IPS DF 4.7 (cell line): Measurements from ENCODE around the gene TRPV5.
"Not testable (repeated sequence)": the region's sequence is repeated elsewhere in the genome, so short reads cannot be mapped to it uniquely, and the experiment has no call there.

ENCODE experiments used
- DNase-seq: peaks from one replicate; pipeline ENCODE4 v3.0.0-alpha.2; 2013; ENCODE audit warnings: low spot score; ENCODE audit errors: extremely low read depth

The TRPV5 gene

DNA sequence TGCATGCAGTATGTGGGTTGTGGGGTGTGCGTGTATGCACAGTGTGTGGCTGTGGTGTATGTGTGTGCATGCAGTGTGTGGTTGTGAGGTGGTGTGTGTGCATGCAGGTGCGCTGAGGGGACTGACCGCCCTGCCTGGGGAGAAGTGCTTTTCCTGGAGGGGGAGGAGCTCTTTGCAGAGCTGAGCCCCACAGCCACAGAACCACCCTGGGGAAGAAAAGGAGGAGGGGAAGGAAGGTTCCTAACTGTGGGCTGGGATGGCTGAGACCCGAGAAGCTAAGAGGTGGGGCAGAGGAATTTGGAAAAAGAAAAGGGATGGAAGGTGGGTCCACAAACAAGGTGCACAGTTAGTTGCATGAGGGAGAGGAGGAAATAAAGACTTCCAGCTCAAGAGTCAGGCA is at the start of gene TRPV5:
Gene TRPV5 (minus strand): TSS at position 123 of the 400 bp plus-strand sequence. CDS start 287 bp downstream, outside the sequence.
- DNase-seq = no peak

DNA sequence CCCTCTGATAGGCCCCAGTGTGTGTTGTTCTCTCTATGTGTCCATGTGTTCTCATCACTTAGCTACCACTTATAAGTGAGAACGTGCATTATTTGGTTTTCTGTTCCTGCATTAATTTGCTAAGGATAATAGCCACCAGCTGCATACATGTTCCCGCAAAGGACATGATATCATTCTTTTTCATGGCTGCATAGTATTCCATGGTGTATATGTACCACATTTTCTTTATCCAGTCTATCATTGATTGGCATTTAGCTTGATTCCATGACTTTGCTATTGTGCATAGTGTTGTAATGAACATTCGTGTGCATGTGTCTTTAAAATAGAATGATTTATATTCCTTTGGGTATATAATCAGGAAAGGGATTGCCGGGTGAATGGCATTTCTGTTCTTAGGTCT is 44.9 kb upstream of the TRPV5 start:
- DNase-seq = not testable (repeated sequence)

DNA sequence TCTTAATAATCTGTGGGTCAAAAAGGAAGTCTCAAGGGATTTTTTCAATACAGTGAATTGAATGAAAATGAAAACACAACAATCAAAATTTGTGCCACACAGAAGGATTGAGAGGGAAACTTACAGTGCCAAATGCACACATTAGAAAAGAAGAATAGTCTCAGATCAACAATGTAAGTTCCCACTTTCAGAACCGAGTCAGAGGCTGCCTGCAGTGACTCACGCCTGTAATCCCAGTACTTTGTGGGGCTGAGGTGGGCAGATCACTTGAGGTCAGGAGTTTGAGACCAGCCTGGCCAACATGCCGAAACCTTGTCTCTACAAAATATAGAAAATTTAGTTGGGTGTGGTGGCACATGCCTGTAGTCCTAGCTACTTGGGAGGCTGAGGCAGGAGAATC is 41.1 kb upstream of the TRPV5 start:
- no peak for DNase-seq

DNA sequence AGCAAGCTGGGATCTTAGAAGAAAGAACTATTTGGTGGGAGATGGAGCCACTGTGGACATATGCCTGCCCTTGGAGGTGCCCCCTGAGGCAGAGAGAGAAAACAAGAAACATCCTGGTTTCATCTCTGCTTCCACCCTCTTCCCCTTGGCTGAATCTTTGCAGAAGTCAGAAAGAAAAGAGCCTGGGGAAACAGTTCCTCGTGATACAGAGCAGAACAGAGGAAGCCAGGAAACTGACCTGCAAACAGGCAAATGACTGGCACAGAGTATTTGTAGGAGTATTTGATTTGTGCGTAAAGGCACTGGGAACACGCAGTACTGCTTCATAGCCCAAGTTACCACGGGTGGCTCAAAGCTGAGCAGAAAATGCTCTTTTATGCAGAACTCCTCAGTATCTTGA is 35.6 kb upstream of the TRPV5 start:
- no peak for DNase-seq

DNA sequence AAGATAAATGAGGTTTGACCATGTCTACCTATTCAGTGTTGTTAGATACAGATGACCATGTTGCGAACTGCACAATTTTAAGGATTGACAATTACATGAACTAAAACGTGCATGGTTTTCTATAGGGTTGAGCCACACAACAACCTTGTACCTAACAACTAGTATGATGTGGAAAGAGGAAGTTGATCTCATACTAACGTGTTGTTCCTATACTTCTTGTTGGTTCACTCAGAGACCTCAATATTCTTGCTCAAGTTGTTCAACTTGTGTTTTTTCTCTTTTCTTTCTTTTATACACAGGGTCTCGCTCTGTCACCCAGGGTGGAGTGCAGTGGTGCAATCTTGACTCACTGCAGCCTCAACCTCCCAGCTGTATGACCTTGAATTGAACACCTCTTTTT is 34.7 kb upstream of the TRPV5 start:
- DNase-seq = no peak

DNA sequence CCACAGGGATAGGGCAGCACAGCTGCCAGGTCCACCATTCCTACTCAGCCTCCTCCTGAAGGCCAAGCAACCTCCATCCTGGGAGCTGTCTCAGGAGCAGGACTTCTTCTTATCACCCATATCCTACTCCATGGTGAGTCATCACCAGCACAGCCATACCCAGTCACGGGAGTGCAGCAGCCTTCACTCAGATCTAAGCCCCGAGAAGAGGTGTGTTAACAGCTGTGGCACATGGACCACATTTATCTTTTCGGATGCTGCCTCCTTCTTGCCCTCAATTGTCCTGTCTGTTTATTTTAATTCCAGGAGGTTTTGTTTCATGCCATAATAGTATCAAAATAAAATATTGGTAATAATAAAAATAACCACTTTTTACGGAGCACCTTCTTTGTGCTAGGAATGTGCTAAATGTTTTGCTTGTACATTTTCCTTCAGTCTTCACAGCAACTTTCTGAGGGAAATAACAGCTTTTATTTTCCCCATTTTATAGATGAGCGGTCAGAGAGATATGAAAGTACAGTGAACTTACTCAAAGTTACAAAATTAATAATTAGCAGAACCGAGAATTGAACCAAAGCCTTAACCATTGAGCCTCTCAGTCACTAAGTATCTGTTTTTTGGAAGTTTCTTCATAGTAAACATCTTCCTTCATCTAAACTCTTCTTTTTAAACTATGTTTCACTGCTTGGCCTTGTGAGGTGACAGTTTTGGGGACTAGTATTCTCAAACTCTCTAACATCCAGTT is 31.1 kb upstream of the TRPV5 start:
- no peak for DNase-seq

DNA sequence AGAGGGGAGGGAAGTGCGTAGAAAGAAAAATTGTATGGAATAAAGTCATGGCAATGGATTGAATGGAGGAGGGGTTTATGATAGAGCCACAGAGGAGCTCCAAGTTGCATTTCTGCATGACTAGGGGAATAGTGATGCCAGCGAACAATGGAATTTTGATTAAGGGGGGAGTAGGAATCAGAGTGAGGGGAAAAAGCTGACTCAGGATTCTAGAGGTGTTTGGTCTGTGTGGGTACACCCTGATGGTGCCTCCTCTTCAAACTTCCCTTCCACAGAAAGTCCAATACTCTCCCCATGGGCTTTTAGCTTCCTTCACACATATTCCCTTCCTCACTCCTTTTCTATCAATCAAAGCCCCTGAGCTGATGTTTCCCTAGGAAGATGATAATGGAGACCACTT is 30.4 kb upstream of the TRPV5 start:
- no peak for DNase-seq

DNA sequence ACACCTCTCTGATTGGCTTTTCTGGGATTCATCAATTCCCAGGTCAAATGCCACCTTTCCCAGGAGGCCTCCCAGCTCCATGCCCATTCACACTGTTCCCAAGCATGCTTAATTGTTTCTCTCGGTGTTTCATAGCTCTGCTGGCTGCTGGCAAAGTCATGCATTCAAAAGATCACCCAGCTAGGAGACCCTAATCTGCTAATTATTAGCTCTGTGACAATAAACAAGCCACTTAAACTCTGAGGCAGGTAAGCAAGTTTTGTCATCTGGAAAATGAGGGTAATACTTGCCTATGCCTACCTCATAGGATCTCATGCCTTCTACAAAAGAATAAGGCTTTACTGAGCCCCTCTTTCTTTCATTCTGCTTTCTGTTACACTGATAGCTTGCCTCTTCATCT is 29.4 kb upstream of the TRPV5 start:
- no peak for DNase-seq

DNA sequence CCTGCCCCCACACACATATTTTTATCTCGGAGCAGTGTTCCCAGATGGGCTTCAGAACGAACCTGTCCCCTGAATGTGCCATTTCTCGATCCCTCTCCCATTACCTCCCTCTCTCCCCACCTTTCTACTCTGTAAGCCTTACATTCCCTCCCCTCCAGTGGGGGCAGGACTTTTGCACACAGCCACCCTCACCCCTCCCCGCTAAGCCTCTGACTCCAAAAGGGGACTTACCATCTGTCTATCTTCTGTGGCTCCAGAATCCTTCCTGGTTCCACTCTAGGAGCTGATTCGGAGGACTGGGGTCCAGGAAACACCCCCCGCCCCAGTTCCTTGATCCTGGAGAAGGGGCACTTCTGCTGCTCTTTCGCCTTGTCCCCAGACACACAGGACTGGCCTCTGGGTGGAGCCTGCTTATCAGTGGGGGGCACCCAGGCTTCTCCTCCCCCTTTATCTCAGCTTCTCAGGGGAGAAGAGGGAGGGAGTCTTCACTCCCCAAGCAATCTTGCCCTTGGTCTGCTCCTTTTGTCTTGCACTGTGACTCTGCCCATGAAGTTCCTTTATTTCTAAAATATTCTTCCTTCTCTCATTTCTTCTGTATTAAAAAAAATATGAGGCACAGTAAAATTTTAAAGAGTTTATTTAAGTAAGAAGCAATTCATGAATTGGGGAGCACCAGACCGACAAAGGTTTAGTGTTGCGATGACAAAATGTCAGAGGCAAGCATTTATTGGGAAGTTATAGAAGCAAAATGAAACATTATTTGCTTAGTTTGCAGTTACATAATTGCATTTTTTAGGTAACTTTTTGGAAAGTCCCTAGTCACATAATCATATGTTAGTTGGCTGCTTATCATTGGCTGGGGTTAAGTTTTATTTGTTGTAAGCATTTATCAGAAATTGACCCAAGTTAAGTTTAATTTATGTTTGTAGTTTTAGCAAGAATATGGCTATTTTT is 28.7 kb upstream of the TRPV5 start, which contains the start of gene KEL:
Gene KEL (minus strand): TSS at position 391 of the 954 bp plus-strand sequence. CDS start 157 bp downstream, at position 234.
- no peak for DNase-seq

DNA sequence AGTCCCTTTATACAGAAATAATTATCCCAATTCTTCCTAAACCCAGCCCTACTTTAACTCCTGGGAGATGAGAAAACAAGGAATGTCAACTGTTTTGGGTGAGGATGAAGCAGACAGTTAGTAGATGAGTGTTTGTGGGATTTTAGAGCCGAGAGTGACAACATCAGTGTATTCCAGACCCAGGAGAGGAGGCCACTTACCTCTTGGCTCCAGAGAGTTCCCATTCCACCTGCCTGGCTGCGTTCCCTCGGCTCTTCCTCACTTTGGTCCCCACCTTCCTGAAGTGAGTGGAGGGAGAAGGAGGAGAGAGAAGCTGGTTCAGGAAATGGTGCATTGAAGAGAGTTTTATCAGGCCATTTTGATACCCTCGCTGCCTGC is 28.0 kb upstream of the TRPV5 start:
- no peak for DNase-seq

DNA sequence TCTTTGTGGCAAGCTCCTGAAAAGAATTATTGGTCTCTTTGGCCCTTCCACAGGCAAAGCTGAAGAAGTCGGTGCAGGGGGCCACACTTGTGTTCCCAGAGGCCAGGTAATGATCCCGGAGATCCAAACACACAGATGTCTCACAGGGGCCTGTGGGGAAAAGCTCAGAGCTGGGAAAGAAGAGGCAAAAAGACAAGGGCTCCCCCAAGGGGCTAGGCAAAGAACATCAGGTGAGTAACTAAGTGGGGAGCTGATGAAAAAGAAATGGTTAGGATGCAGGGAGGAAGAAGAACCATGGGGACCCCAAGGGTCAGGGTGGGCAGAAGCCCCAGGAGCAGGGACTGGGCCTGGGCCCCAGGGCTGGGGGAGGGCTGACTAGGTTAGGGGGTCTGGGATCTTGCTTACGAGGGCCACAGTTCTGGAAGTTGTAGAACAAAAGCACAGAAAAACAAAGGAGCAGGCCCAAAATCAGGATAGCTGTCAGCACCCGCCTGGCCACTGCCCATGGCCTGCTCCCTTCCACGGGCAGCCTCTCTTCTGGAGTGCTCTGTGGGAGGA is 27.5 kb upstream of the TRPV5 start:
- no peak for DNase-seq

DNA sequence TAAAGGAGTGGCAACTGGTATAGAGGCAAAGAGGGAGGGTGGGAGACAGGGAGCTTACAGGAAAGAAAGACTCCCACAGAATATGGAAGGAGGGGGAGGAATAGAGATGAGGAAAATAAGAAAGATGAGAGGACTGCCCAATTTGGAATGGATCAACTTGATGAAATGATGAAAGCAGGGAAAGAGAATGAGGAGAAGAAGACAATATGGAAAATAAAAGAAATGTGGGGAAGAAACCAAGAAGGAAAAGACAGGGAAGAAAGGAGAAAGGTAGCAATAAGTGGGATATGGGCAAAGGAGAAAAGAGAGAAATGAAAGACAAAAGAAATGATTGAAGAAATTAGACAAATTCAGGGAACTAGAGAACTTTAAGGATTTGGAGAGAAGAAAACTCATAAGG is 25.7 kb upstream of the TRPV5 start:
- no peak for DNase-seq

DNA sequence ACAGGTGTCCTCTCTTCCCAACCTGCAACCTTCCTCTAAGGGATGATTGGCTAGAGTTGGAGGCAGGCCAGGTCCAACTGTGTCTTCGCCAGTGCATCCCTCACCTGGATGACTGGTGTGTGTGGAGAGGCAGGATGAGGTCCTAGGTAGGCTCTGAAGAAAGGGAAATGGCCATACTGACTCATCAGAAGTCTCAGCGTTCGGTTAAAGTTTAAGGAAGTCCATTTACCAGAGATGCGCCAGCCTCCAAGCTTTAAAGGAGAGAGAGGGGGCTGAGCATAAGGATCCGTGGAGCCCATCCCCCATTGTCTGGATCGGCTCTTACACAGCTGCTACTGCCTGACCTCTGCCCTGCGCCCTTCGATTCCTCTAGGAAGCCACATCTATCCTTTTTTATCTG is 24.2 kb upstream of the TRPV5 start:
- no peak for DNase-seq

DNA sequence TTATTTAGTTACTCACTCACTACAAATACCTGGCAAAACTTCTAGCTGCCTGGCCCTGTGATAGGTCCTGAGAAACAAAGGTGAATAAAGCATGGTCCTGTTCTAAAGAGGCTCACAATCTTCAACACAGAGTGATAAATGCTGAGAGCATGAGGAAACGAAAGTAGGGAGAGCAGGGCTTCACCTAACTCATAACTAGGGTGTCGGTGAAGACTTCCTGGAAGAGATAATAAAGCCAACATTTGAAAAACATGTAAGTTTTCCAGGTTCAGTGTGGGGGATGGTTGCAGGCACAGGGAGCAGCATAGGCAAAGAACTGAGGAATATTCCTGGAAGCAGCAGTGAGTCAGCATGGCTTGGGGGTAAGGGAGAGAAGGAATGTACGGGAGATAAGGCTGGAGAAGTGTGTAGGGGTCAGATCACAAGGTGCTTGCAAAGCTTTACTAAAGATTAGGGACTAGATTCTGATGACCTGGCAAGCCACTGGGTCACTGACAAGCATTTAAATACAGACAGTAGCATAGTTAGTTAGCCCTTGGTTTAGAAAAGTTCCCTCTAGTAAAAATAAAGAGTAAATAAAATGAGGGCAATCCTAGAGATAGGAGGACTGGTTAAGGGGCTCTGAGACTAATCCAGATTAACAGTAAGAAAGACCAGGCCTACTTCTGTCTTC is 23.5 kb upstream of the TRPV5 start:
- no peak for DNase-seq

DNA sequence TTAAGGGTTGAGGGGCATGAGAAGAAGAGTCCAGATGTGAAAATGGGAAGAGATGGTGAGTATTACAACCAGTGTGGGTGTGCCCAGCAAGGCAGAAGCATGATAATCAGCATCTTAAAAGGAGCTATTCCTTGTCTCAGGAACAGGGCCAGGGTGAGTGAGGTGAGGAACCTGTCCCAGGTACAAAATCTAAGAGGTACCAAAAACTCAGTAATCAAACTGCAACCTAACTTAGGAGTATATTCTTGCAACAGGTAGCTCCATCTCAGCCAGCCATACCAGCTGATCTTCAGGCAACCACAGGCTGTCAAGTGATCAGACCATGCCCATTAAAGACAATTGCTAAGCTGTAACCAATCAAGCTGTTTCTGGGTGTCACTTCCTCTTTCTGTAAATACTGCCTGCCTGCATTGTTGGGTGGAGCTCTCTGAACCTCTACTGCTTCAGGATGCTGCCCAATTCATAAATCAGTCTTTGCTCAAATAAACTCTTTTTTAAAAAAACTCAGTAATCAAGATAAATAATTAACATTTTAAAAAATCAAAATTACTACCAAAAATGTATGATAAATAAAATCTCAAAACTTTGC is 21.2 kb upstream of the TRPV5 start:
- DNase-seq = no peak

DNA sequence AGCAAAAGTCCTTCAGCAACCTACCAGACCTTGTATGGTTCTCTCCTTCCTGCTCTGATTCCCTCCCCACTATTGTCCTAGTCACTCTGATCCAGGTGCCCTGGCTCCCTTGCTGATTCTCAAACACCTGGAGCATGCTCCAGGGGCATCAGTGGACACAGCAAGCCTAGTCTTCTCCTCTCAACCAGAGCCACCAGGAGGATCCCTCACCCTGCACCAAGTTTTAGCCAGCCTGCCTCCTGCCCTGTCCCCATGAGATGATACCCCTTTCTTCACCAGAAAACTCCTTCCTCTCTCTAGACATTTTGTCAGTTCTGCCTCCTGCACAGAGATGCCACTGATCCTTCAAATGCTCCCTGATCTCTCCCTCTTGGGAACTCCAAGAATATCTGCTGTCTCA is 16.7 kb upstream of the TRPV5 start:
- no peak for DNase-seq

DNA sequence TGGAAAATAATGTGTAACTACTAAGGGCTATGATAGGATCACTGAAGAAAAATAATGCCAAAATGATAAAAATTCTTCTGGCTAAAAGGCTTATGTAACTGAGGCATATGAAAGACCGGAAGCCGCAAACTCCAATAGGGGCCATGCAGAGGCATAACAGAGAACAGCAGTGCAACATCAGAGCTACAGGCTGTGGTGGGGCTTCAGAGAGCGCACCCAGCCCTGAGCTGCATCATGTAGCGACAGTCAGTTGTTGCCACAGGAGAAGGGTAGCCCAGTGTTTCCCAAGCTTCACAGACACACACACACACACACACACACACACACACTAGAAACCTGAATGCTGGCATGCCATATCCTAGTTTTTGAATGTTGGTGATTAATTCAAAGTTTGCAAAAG is 15.1 kb upstream of the TRPV5 start:
- DNase-seq = no peak

DNA sequence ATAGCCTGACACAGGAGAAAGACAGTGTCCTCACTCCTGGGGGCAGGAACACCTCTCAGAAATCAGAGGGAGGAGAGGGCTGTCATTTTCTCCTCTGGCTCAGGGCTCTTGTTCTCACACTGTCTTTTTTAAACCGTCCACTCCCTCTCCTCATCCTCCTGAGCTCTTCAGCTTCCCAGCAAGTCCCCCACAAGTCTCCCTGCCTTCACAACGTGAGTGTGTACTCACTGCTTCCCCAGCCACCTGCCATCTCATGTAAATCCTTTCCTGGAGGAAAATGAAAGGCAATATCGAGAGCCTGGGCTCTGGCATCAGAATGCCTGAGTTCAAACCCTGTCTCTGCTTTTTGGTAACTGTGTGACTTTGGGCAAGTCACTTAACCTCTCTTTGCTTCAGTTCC is 11.5 kb upstream of the TRPV5 start:
- no peak for DNase-seq

DNA sequence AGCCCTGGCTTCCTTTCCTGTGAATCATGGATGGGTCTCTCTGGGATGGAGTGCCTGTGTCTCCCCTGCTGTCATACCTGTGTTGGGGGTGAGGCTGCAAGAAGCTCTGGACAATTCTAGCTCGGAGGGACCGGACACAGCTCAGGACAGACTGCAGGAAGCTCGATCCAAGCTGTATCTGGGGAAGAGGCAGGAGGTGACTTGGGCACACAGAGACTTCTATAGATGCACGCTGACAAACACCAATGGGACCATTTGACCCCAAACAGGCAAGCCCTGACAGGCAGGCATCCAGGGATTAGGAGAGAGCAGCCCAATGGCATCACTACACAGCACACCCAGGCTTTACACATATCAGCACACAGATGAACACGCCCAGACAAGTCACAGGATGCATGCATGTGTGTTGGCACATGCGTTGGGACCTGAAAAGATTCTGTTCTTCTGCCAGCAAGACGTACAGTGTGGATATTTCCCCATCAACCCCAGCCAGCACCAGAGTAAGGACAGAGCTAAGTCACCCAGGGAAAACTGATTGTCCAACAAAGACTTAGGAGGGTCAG is 10.2 kb upstream of the TRPV5 start:
- no peak for DNase-seq

DNA sequence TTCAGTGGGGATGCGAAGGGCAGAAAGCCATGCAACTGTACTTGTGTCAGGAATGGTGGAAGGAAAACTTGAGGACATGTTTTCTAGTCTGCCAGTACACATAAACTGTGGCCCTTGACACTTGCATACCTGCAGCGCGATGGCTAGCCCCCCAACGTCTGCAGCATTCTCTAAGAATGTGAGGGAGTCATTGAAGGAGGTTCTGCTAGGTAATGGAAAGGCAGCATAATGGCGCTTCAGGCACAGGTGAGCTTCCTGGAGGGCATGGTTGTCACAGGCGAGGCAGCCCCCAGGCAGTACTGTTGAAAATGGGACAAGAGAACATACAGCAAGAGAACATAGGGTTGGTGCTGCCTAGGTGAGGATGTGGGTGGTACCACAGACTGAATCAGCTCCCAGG is 9.2 kb upstream of the TRPV5 start:
- no peak for DNase-seq

DNA sequence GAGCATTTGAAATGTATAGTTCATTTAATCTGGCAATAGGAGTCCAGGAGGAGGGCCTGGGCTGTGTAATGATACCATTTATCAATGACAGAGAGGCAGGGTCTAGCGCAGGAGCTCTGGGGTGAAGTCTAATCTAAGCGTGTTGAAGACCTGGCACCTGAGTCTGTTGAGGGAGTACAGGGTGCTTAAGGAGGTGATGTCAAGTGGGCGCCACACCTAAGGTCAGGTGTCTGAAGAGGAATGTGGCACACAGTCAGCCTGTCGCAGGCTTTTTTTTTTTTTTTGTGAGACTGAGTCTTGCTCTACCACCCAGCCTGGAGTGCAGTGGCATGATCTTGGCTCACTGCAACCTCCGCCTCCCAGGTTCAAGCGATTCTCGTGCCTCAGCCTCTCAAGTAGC is 8.0 kb upstream of the TRPV5 start:
- DNase-seq = no peak
